Suppressor macrophage (primary cell): ENCODE measurements around the gene FOLH1.
"Not testable (repeated sequence)": the region's sequence is repeated elsewhere in the genome, so short reads cannot be mapped to it uniquely, and the experiment has no call there.

Source experiments
- DNase-seq, 4 experiments: peaks; one replicate each; pipeline ENCODE4 v3.0.0-alpha.2; 2020 to 2022

Gene FOLH1

DNA sequence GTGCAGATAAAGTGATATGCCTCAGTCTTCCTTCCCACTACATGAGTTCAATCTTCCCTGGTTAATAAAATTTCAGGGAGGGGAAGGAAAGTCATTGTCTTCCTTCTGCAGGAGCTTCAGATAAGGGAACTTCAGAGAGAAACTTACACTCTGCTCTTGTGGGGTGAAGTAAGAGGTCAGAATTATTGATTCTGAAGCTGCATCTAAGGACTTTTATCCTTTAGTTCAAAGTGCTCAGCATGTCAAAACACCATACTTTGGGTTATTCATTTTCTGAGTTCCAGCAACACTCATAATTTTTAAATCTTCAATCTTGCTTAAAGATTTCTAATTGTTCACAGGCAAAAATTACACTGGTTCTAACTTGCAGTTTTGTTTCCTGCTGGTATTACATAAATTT is 33.0 kb downstream of the FOLH1 start:
- DNase-seq: not testable (repeated sequence)

DNA sequence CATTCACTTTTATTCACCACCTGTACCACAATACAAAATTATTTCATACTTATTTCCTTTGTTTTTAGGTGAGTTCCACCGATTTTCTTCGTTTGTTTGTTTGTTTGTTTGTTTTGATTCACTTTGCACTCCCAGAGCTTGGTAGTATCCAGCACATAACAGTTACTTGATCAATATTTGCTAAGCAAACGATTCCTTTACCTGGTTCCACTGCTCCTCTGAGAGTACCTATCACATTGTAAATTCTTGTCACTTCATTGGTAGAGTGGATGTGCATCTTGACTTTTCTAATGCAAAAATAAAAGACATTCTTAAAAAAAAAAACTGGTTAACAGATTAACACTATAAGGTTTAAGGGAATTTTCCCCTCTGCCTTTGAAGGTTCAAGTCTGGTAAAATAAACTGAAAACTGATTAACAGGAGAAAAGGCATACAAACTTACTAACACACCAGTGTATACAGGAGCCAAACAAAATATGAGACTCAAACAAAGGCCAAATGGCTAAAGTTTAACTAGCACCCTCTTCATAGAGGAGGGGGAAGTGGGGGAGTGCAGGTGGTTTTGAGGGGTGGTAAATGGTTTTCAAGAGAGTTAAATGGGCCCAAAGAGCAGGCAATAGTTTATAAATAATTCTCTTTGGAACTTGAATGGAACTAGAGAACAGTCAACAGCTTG is 33.6 kb downstream of the FOLH1 start:
- DNase-seq: not testable (repeated sequence)

DNA sequence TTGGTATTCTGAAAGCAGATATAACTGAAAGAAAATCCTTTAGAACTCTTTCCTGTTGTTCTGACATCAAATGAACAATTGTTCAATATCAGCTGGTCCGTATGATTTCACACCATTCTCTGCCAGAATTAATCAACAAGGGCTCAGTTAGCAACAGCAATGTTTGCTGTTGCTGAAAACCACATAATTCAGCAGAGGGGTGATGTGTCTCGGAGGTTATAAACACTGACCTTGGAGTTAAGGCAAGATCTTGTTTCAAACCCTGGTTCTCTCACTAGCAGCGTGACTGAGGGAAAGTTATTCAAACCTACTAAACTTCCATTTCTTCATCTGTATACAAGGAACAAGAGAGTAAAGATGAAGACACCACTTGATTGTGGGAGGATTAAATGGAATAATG is 36.8 kb downstream of the FOLH1 start:
- not testable (repeated sequence) for DNase-seq

DNA sequence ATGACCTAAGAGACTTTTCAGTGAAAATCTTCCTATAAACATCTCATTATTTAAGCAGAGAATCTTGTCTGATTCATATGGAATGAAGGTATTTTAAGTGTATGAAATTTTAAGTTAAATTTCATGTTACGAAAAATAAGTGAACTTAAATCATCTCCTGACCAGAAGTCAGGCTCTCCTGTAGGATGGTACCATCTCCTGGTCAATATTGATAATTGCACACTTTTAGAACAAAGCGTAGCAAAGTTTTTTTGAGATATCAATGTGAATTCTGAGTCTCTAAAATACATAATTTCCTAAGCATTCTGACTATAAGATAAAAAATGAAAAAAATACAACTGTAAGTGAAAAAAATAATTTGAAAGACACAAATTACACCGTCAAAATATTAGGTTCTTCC is 38.8 kb downstream of the FOLH1 start:
- DNase-seq: not testable (repeated sequence)

DNA sequence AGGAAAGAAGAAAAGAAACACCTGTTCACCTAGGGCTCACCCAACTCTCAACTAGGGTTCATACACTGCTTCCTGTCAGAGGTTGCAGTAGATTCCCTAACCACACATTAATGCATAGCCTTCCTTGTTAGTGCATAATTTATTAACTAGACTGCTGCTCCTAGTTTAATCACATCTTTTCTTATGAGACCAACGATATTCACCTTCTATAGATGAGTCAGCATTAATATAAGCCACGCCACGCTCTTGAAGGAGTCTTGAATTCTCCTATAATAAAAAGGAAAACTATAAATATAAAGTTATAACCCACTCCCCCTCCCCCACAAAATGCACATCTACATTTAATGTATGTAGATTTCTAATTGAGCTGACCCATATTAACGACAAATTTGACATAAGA is 39.4 kb downstream of the FOLH1 start:
- not testable (repeated sequence) for DNase-seq

DNA sequence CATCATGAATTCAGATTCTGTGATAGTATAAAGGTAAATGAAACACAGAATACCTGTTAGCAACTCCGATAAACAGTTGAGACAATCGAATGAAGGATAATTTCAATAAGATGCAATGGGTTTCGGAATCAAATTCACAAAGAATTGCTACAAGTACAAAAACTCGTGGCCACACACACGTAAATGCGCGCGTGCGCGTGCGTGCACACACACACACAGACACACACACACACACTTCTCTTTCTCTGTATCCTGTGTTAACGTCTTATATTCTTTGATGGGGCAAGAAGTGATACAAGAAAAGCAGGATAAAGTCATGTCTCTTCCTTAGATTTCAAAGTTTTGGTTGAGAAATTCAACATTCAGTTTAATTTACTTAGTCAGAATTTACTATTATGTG is 57.2 kb downstream of the FOLH1 start:
- no peak for DNase-seq

DNA sequence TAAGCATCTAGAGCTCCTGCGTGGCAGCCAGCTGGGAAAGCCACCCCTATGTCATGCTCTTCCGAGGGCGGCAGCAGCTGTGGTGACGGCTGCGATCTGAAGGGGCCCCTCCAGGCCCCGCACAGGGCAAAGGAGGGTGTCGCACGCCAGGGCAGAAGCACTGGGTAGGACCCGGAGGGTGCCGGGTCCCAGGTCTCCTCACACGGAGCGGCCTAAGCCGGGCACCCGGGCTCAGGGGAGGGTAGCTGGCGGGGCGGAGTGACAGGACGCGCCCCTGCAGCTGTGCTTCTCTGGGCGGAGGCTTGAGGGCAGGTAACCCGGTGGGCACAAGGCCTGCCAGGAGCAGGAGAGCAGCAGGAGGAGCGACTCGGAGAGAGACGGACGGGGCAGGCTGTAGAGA is 106.0 kb downstream of the FOLH1 start:
- DNase-seq: not testable (repeated sequence)
